ENCODE results near the gene MINDY3.

MINDY3 gene

GRCh38 chr10:15797346-15797745 is 63.0 kb downstream of the MINDY3 start:
- TF ChIP-seq CTCF (IDR thresholded peaks at IDR 0.05; ENCODE audit: low read depth, low read length), result no peak
- peaks cover 29% of the 10 kb centered on the region for H3K4me1 ChIP-seq

GRCh38 chr10:15796762-15797161 is 63.5 kb downstream of the MINDY3 start:
- H3K9me3 ChIP-seq, result no peaks in the 10 kb centered on the region
- peaks cover 32% of the 10 kb centered on the region for H3K4me1 ChIP-seq
- no peaks in the 10 kb centered on the region; the same call in 1 of the 2 replicates for H3K36me3 ChIP-seq
- no peak for DNase-seq
- H3K27me3 ChIP-seq, result no peaks in the 10 kb centered on the region
- H3K4me3 ChIP-seq (ENCODE audit: low read depth, low read length), result no peak overlapping the region
- no peak for TF ChIP-seq CTCF (IDR thresholded peaks at IDR 0.05; ENCODE audit: low read depth, low read length)

More at GRCh38 chr10:15797346-15797745, 63.0 kb downstream of the MINDY3 start:
- DNase-seq, result no peak
- Histone ChIP-seq H3K4me3 (ENCODE audit: low read depth, low read length) (no peak overlapping the region), H3K27me3 (no peaks in the 10 kb centered on the region), H3K36me3 (no peaks in the 10 kb centered on the region; the same call in none of the 2 replicates), H3K9me3 (no peaks in the 10 kb centered on the region)

- no peak for TF ChIP-seq CTCF (IDR thresholded peaks at IDR 0.05; ENCODE audit: low read depth, low read length)
- Histone ChIP-seq H3K4me3 (ENCODE audit: low read depth, low read length) (no peak overlapping the region), H3K4me1 (peaks cover 38% of the 10 kb centered on the region), H3K27me3 (no peaks in the 10 kb centered on the region), H3K36me3 (no peaks in the 10 kb centered on the region; the same call in 1 of the 2 replicates), H3K9me3 (no peaks in the 10 kb centered on the region)
- DNase-seq, result no peak
Observed at GRCh38 chr10:15796098-15796759, 64.1 kb downstream of the MINDY3 start.

- H3K27me3 ChIP-seq, result no peaks in the 10 kb centered on the region
- no peaks in the 10 kb centered on the region for H3K9me3 ChIP-seq
- TF ChIP-seq CTCF (IDR thresholded peaks at IDR 0.05; ENCODE audit: low read depth, low read length), result no peak
- no peak overlapping the region for H3K4me3 ChIP-seq (ENCODE audit: low read depth, low read length)
- H3K4me1 ChIP-seq, result peaks cover 39% of the 10 kb centered on the region
- no peak for DNase-seq
- no peaks in the 10 kb centered on the region; the same call in 1 of the 2 replicates for H3K36me3 ChIP-seq
Observed at GRCh38 chr10:15795036-15795792, 65.1 kb downstream of the MINDY3 start.

GRCh38 chr10:15794569-15794968 is 65.7 kb downstream of the MINDY3 start:
- no peaks in the 10 kb centered on the region for H3K9me3 ChIP-seq
- no peaks in the 10 kb centered on the region; the same call in 1 of the 2 replicates for H3K36me3 ChIP-seq
- no peaks in the 10 kb centered on the region for H3K27me3 ChIP-seq
- H3K4me1 ChIP-seq, result peaks cover 39% of the 10 kb centered on the region
- TF ChIP-seq CTCF (IDR thresholded peaks at IDR 0.05; ENCODE audit: low read depth, low read length), result no peak
- DNase-seq, result no peak
- no peak overlapping the region for H3K4me3 ChIP-seq (ENCODE audit: low read depth, low read length)

GRCh38 chr10:15793664-15794063 is 66.6 kb downstream of the MINDY3 start:
- Histone ChIP-seq H3K36me3 (no peaks in the 10 kb centered on the region; the same call in 1 of the 2 replicates), H3K9me3 (no peaks in the 10 kb centered on the region), H3K27me3 (no peaks in the 10 kb centered on the region), H3K4me1 (peaks cover 39% of the 10 kb centered on the region), H3K4me3 (ENCODE audit: low read depth, low read length) (no peak overlapping the region)
- DNase-seq, result no peak
- TF ChIP-seq CTCF (IDR thresholded peaks at IDR 0.05; ENCODE audit: low read depth, low read length), result no peak
